ENCODE results near the gene SCAANT1.

GRCh38 chr3:63864965-63865327 is 47.2 kb downstream of the SCAANT1 start:
- TF ChIP-seq POLR2A (IDR thresholded peaks at IDR 0.05): no peak
- TF ChIP-seq, protein P1, sequence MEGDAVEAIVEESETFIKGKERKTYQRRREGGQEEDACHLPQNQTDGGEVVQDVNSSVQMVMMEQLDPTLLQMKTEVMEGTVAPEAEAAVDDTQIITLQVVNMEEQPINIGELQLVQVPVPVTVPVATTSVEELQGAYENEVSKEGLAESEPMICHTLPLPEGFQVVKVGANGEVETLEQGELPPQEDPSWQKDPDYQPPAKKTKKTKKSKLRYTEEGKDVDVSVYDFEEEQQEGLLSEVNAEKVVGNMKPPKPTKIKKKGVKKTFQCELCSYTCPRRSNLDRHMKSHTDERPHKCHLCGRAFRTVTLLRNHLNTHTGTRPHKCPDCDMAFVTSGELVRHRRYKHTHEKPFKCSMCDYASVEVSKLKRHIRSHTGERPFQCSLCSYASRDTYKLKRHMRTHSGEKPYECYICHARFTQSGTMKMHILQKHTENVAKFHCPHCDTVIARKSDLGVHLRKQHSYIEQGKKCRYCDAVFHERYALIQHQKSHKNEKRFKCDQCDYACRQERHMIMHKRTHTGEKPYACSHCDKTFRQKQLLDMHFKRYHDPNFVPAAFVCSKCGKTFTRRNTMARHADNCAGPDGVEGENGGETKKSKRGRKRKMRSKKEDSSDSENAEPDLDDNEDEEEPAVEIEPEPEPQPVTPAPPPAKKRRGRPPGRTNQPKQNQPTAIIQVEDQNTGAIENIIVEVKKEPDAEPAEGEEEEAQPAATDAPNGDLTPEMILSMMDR (IDR thresholded peaks at IDR 0.05): no peak
